K562 (cell line): Measurements from ENCODE around the gene NCF2. TPM values are rescaled to one million over a fixed set of nuclear protein-coding genes. Genes with fewer than 3 reads are reported as not detected.
A peak's percentile ranks its signal among the peaks of the same experiment; 100 is the strongest.

Experiments
- CHD2 ChIP-seq: IDR thresholded peaks from 2 replicates; pipeline ENCODE4 v1.6.1; 2011; ENCODE audit warnings: low read depth, low read length
- FOSL1 ChIP-seq: fragments of 200-800 bp; sonication (Bioruptor generic); conservative IDR thresholded peaks from 2 replicates; pipeline ENCODE4 v1.6.1; 2016; ENCODE audit warnings: missing genetic modification characterization, missing compliant biosample characterization
- FOXJ2 ChIP-seq: fragments of 200-800 bp; sonication (Bioruptor generic); IDR thresholded peaks from 2 replicates; pipeline ENCODE4 v1.6.1; 2016; ENCODE audit warnings: missing genetic modification characterization, missing compliant biosample characterization
- GATA2 ChIP-seq: sonication (generic); formaldehyde crosslinking; IDR thresholded peaks from 2 replicates; pipeline ENCODE4 v1.4.0; 2020; ENCODE audit warnings: mild to moderate bottlenecking, missing genetic modification reagents
- HDAC3 ChIP-seq: fragments of 450-650 bp; IDR thresholded peaks from 2 replicates; pipeline ENCODE4 v1.6.1; 2018; ENCODE audit warnings: borderline replicate concordance, mild to moderate bottlenecking, moderate library complexity; ENCODE audit not compliant: partially characterized antibody
- KAT8 ChIP-seq: fragments of 450-650 bp; IDR thresholded peaks from 2 replicates; pipeline ENCODE4 v1.6.1; 2016; ENCODE audit warnings: low read depth, mild to moderate bottlenecking
- RCOR1 ChIP-seq, 2 experiments: IDR thresholded peaks; 2 replicates each; pipeline ENCODE4 v1.6.1; 2012; ENCODE audit warnings: low read depth in 2 of 2, low read length in 2 of 2, borderline replicate concordance in 1 of 2, improper control_type of control experiment in 1 of 2
- SAFB2 ChIP-seq: fragments of 200-400 bp; formaldehyde crosslinking; IDR thresholded peaks from 2 replicates; pipeline ENCODE4 v1.6.1; 2018; ENCODE audit warnings: borderline replicate concordance, low read length, low read depth, moderate library complexity; ENCODE audit not compliant: severe bottlenecking
- SMC3 ChIP-seq: conservative IDR thresholded peaks from 2 replicates; pipeline ENCODE4 v1.6.1; 2011; ENCODE audit warnings: low read depth, low read length, improper control_type of control experiment; ENCODE audit not compliant: insufficient read depth
- ZNF282 ChIP-seq: sonication (generic); formaldehyde crosslinking; IDR thresholded peaks from 2 replicates; pipeline ENCODE4 v1.8.1; 2023; ENCODE audit warnings: missing genetic modification reagents
- ZNF76 ChIP-seq: fragments of 250-450 bp; sonication (Bioruptor Pico); IDR thresholded peaks from 2 replicates; pipeline ENCODE4 v1.4.0; 2020; ENCODE audit warnings: mild to moderate bottlenecking, moderate library complexity, borderline replicate concordance
- polyA plus RNA-seq, 8 experiments: library from polyadenylated mRNA; depleted of rRNA in 4 of 8; stranded (reverse) in 5 of 8; unstranded in 3 of 8; fragments of >200 nt; fragmentation: Nextera tagmentation in 2 of 8; fragmentation: Illumina TruSeq in 1 of 8; extraction: Ambion mirVana in 2 of 8; extraction: Trizol in 1 of 8; gene quantifications; 2 replicates each; pipeline versions ENCODE4 v1.2.1 to v1.2.3, GENCODE V29; 2011 to 2014; ENCODE audit warnings: inconsistent platforms in 1 of 8, missing spikeins in 1 of 8
- total RNA-seq, 7 experiments: library from RNA; depleted of rRNA in 6 of 7; stranded (reverse); fragments of >200 nt in 6 of 7; fragmentation: Illumina TruSeq in 2 of 7; extraction: Trizol in 2 of 7; gene quantifications; 2 replicates each; pipeline versions ENCODE4 v1.2.1 to v1.2.3, GENCODE V29; 2011 to 2021; ENCODE audit warnings: low replicate concordance in 1 of 7
- TF ChIP-seq, protein P1 (sequence below): fragments of 450-650 bp; formaldehyde crosslinking; IDR thresholded peaks from 2 replicates; pipeline ENCODE4 v1.4.0; 2020; ENCODE audit warnings: mild to moderate bottlenecking, moderate library complexity
- TF ChIP-seq, protein P2 (sequence below), 2 experiments: fragments of 450-650 bp in 1 of 2; sonication (generic) in 1 of 2; formaldehyde crosslinking; conservative IDR thresholded peaks; 2 replicates each; pipeline versions ENCODE4 v1.4.0 to v1.8.1; 2020 to 2022; ENCODE audit warnings: mild to moderate bottlenecking in 1 of 2, missing genetic modification reagents in 1 of 2
- TF ChIP-seq, protein P3 (sequence below), 2 experiments: IDR thresholded peaks; 2 replicates each; pipeline ENCODE4 v1.6.1; 2011; ENCODE audit warnings: borderline replicate concordance in 1 of 2, control low read depth in 1 of 2, low read depth in 1 of 2, low read length in 1 of 2, mild to moderate bottlenecking in 1 of 2, mixed read lengths in 1 of 2, moderate library complexity in 1 of 2; ENCODE audit not compliant: insufficient read depth in 1 of 2, insufficient read length in 1 of 2, poor library complexity in 1 of 2, severe bottlenecking in 1 of 2; ENCODE audit errors: extremely low read depth in 1 of 2
- TF ChIP-seq, protein P4 (sequence below): fragments of 450-650 bp; formaldehyde crosslinking; IDR thresholded peaks from 2 replicates; pipeline ENCODE4 v1.4.0; 2022; ENCODE audit warnings: mild to moderate bottlenecking, moderate library complexity
- TF ChIP-seq, protein P5 (sequence below): fragments of 250-450 bp; sonication (Bioruptor Pico); IDR thresholded peaks from 2 replicates; pipeline ENCODE4 v1.4.0; 2020; ENCODE audit warnings: mild to moderate bottlenecking, moderate library complexity, borderline replicate concordance
- TF ChIP-seq, protein P6 (sequence below), 3 experiments: IDR thresholded peaks in 2 of 3; conservative IDR thresholded peaks in 1 of 3; 2 replicates each; pipeline ENCODE4 v1.5.1; 2011 to 2012; ENCODE audit warnings: low read length in 3 of 3, mild to moderate bottlenecking in 3 of 3, control low read depth in 2 of 3, improper control_type of control experiment in 1 of 3, inconsistent platforms in 1 of 3, low read depth in 1 of 3, mixed read lengths in 1 of 3, moderate library complexity in 1 of 3; ENCODE audit not compliant: insufficient read depth in 2 of 3

The NCF2 gene
- total and polyA plus RNA-seq, 9 of the 15 experiments (the other 6 are each of a cell fraction or from before 2014, with no cell fraction given), result 0.07 to 0.54 (median 0.16) TPM; not detected in 3

DNA sequence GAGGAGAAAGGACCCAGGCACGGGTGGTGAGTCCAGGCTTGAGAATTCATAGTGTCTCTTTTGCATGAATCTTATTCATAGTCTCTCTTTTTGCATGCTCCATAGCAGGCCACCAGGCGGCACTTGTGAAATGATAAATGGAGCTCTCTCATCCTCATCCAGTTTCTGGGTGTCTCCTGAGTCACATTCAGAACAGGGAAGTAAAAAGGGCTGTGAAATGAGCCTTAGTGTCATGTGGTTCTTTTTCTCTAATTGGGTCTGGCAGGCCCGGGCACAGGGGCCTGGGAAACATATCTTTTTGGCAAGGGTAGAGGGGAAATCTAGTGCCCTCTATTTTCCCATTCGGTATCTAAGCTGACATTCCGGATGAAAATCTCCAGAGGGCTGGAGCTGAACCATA is 19.1 kb upstream of the NCF2 start (continued):
- TF ChIP-seq, protein P1, sequence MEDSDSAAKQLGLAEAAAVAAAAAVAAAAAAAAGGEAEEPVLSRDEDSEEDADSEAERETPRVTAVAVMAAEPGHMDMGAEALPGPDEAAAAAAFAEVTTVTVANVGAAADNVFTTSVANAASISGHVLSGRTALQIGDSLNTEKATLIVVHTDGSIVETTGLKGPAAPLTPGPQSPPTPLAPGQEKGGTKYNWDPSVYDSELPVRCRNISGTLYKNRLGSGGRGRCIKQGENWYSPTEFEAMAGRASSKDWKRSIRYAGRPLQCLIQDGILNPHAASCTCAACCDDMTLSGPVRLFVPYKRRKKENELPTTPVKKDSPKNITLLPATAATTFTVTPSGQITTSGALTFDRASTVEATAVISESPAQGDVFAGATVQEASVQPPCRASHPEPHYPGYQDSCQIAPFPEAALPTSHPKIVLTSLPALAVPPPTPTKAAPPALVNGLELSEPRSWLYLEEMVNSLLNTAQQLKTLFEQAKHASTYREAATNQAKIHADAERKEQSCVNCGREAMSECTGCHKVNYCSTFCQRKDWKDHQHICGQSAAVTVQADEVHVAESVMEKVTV (CRISPR knock-in tag), result 0 out of 2 replicates have a peak, but pooled peaks have one; percentile 29
- TF ChIP-seq SAFB2, result no peak
- TF ChIP-seq, protein P2, sequence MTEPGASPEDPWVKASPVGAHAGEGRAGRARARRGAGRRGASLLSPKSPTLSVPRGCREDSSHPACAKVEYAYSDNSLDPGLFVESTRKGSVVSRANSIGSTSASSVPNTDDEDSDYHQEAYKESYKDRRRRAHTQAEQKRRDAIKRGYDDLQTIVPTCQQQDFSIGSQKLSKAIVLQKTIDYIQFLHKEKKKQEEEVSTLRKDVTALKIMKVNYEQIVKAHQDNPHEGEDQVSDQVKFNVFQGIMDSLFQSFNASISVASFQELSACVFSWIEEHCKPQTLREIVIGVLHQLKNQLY (CRISPR knock-in tag; conservative IDR thresholded peaks at IDR 0.05), result no peak
- TF ChIP-seq SMC3, result peak; percentile 50; the same call in 1 of the 2 replicates
- no peak for TF ChIP-seq KAT8
- no peak for TF ChIP-seq ZNF282 (CRISPR knock-in tag)
- no peak for TF ChIP-seq ZNF76 (CRISPR knock-in tag)
- TF ChIP-seq RCOR1 (IDR thresholded peaks at IDR 0.05; ENCODE audit: borderline replicate concordance in 1 of 2, low read depth in 2 of 2, low read length in 2 of 2), result peak in 1 of 2 experiments; percentile 47; a peak in 1 of 4 replicates
- TF ChIP-seq, protein P3, sequence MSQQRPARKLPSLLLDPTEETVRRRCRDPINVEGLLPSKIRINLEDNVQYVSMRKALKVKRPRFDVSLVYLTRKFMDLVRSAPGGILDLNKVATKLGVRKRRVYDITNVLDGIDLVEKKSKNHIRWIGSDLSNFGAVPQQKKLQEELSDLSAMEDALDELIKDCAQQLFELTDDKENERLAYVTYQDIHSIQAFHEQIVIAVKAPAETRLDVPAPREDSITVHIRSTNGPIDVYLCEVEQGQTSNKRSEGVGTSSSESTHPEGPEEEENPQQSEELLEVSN (IDR thresholded peaks at IDR 0.05; ENCODE audit: borderline replicate concordance in 1 of 2, extremely low read depth in 1 of 2, insufficient read depth in 1 of 2, insufficient read length in 1 of 2, low read depth in 1 of 2, low read length in 1 of 2, poor library complexity in 1 of 2, severe bottlenecking in 1 of 2), result no peak
- no peak for TF ChIP-seq HDAC3
- 0 out of 2 replicates have a peak, but pooled peaks have one; percentile 21 for TF ChIP-seq FOSL1 (tag)
- TF ChIP-seq, protein P4, sequence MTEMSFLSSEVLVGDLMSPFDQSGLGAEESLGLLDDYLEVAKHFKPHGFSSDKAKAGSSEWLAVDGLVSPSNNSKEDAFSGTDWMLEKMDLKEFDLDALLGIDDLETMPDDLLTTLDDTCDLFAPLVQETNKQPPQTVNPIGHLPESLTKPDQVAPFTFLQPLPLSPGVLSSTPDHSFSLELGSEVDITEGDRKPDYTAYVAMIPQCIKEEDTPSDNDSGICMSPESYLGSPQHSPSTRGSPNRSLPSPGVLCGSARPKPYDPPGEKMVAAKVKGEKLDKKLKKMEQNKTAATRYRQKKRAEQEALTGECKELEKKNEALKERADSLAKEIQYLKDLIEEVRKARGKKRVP (CRISPR knock-in tag), result no peak
- TF ChIP-seq, protein P5, sequence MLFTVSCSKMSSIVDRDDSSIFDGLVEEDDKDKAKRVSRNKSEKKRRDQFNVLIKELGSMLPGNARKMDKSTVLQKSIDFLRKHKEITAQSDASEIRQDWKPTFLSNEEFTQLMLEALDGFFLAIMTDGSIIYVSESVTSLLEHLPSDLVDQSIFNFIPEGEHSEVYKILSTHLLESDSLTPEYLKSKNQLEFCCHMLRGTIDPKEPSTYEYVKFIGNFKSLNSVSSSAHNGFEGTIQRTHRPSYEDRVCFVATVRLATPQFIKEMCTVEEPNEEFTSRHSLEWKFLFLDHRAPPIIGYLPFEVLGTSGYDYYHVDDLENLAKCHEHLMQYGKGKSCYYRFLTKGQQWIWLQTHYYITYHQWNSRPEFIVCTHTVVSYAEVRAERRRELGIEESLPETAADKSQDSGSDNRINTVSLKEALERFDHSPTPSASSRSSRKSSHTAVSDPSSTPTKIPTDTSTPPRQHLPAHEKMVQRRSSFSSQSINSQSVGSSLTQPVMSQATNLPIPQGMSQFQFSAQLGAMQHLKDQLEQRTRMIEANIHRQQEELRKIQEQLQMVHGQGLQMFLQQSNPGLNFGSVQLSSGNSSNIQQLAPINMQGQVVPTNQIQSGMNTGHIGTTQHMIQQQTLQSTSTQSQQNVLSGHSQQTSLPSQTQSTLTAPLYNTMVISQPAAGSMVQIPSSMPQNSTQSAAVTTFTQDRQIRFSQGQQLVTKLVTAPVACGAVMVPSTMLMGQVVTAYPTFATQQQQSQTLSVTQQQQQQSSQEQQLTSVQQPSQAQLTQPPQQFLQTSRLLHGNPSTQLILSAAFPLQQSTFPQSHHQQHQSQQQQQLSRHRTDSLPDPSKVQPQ (CRISPR knock-in tag), result no peak
- no peak for TF ChIP-seq CHD2
- no peak for TF ChIP-seq GATA2
- TF ChIP-seq FOXJ2 (tag), result no peak
- TF ChIP-seq, protein P6, sequence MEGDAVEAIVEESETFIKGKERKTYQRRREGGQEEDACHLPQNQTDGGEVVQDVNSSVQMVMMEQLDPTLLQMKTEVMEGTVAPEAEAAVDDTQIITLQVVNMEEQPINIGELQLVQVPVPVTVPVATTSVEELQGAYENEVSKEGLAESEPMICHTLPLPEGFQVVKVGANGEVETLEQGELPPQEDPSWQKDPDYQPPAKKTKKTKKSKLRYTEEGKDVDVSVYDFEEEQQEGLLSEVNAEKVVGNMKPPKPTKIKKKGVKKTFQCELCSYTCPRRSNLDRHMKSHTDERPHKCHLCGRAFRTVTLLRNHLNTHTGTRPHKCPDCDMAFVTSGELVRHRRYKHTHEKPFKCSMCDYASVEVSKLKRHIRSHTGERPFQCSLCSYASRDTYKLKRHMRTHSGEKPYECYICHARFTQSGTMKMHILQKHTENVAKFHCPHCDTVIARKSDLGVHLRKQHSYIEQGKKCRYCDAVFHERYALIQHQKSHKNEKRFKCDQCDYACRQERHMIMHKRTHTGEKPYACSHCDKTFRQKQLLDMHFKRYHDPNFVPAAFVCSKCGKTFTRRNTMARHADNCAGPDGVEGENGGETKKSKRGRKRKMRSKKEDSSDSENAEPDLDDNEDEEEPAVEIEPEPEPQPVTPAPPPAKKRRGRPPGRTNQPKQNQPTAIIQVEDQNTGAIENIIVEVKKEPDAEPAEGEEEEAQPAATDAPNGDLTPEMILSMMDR (IDR thresholded peaks at IDR 0.05 in 2 of 3, conservative IDR thresholded peaks at IDR 0.05 in 1 of 3; ENCODE audit: insufficient read depth in 2 of 3, low read depth in 1 of 3, low read length in 3 of 3), result peak; percentile 52 to 76 (median 76)
